Effector memory CD4-positive, alpha-beta T cell (primary cell): Measurements from ENCODE around the gene ZDHHC11B.
"Not testable (repeated sequence)": the region's sequence is repeated elsewhere in the genome, so short reads cannot be mapped to it uniquely, and the experiment has no call there.

Experiments used
- DNase-seq, 3 donors: peaks; one replicate each; pipeline ENCODE4 v3.0.0-alpha.2; 2020
- H3K27ac ChIP-seq: 2 replicates; pipeline ENCODE4 v1.7.0; 2013; ENCODE audit warnings: mild to moderate bottlenecking, low read length, moderate library complexity; ENCODE audit not compliant: insufficient read depth, poor library complexity, severe bottlenecking
- H3K27me3 ChIP-seq: replicated peaks from 2 replicates; pipeline ENCODE4 v1.7.0; 2013; ENCODE audit warnings: mild to moderate bottlenecking, low read length; ENCODE audit not compliant: insufficient read depth, control insufficient read depth, poor library complexity, severe bottlenecking
- H3K36me3 ChIP-seq: 2 replicates; pipeline ENCODE4 v1.7.0; 2013; ENCODE audit warnings: mild to moderate bottlenecking, low read length, moderate library complexity; ENCODE audit not compliant: control insufficient read depth, insufficient read depth
- H3K4me1 ChIP-seq: 2 replicates; pipeline ENCODE4 v1.7.0; 2013; ENCODE audit warnings: low read length, mild to moderate bottlenecking; ENCODE audit not compliant: control insufficient read depth, insufficient read depth, poor library complexity, severe bottlenecking
- H3K4me3 ChIP-seq: 2 replicates; pipeline ENCODE4 v1.7.0; 2013; ENCODE audit warnings: low read length, low read depth, mild to moderate bottlenecking; ENCODE audit not compliant: insufficient read depth, poor library complexity, severe bottlenecking
- H3K9me3 ChIP-seq: 2 replicates; pipeline ENCODE4 v1.7.0; 2013; ENCODE audit warnings: mild to moderate bottlenecking, low read length, moderate library complexity; ENCODE audit not compliant: control insufficient read depth

The ZDHHC11B gene

GRCh38 chr5:811384-811783 is 26.9 kb upstream of the ZDHHC11B start:
- H3K36me3 ChIP-seq, H3K27ac ChIP-seq, H3K4me1 ChIP-seq, H3K4me3 ChIP-seq, DNase-seq, H3K27me3 ChIP-seq, H3K9me3 ChIP-seq: not testable (repeated sequence)

- not testable (repeated sequence) for H3K36me3 ChIP-seq, H3K9me3 ChIP-seq, DNase-seq, H3K4me1 ChIP-seq, H3K4me3 ChIP-seq, H3K27ac ChIP-seq, H3K27me3 ChIP-seq
Measured at GRCh38 chr5:807719-808514, 23.4 kb upstream of the ZDHHC11B start.

- Histone ChIP-seq H3K27me3 (no peaks in the 10 kb centered on the region), H3K4me3 (no peak overlapping the region), H3K4me1 (no peaks in the 10 kb centered on the region), H3K27ac (no peak overlapping the region), H3K9me3 (no peaks in the 10 kb centered on the region), H3K36me3 (no peaks in the 10 kb centered on the region)
- DNase-seq = no peak
Measured at GRCh38 chr5:801472-801871, 16.9 kb upstream of the ZDHHC11B start.

GRCh38 chr5:801055-801454 is 16.5 kb upstream of the ZDHHC11B start:
- H3K4me3 ChIP-seq, H3K4me1 ChIP-seq, H3K36me3 ChIP-seq, DNase-seq, H3K9me3 ChIP-seq, H3K27ac ChIP-seq, H3K27me3 ChIP-seq: not testable (repeated sequence)

GRCh38 chr5:798505-799138 is 14.1 kb upstream of the ZDHHC11B start:
- H3K36me3 ChIP-seq, H3K9me3 ChIP-seq, H3K4me1 ChIP-seq, H3K27me3 ChIP-seq, H3K27ac ChIP-seq, H3K4me3 ChIP-seq, DNase-seq: not testable (repeated sequence)

GRCh38 chr5:797986-798385 is 13.5 kb upstream of the ZDHHC11B start:
- not testable (repeated sequence) for DNase-seq, H3K4me1 ChIP-seq, H3K27ac ChIP-seq, H3K36me3 ChIP-seq, H3K27me3 ChIP-seq, H3K4me3 ChIP-seq, H3K9me3 ChIP-seq

GRCh38 chr5:795873-796272 is 11.3 kb upstream of the ZDHHC11B start:
- H3K4me1 ChIP-seq, H3K4me3 ChIP-seq, H3K36me3 ChIP-seq, H3K27me3 ChIP-seq, H3K27ac ChIP-seq, H3K9me3 ChIP-seq, DNase-seq: not testable (repeated sequence)

- H3K27ac ChIP-seq, H3K4me3 ChIP-seq, H3K27me3 ChIP-seq, H3K9me3 ChIP-seq, H3K36me3 ChIP-seq, DNase-seq, H3K4me1 ChIP-seq: not testable (repeated sequence)
Measured at GRCh38 chr5:794948-795347, 10.4 kb upstream of the ZDHHC11B start.

GRCh38 chr5:788703-789102 is 4.2 kb upstream of the ZDHHC11B start:
- not testable (repeated sequence) for H3K27me3 ChIP-seq, DNase-seq, H3K36me3 ChIP-seq, H3K4me3 ChIP-seq, H3K9me3 ChIP-seq, H3K27ac ChIP-seq, H3K4me1 ChIP-seq

- H3K36me3 ChIP-seq, H3K4me1 ChIP-seq, H3K27ac ChIP-seq, H3K27me3 ChIP-seq, H3K9me3 ChIP-seq, H3K4me3 ChIP-seq, DNase-seq: not testable (repeated sequence)
Measured at GRCh38 chr5:787857-788233, 3.3 kb upstream of the ZDHHC11B start.
